ENCODE measurements around the gene MAPK10. TPM values are rescaled to one million over a fixed set of nuclear protein-coding genes. Genes with fewer than 3 reads are reported as not detected.

Gene MAPK10
- polyA plus RNA-seq, 1 donor (not counting 4 experiments of a cell fraction or from before 2014, with no cell fraction given) = 8.2 TPM

- TF ChIP-seq CTCF (optimal IDR thresholded peaks at IDR 0.05 in 1 of 3, IDR thresholded peaks at IDR 0.05 in 1 of 3, conservative IDR thresholded peaks at IDR 0.05 in 1 of 3; ENCODE audit: extremely low read depth in 1 of 3, insufficient read depth in 2 of 3, low read length in 3 of 3) = no peak
- TF ChIP-seq EZH2 (IDR thresholded peaks at IDR 0.05; ENCODE audit: low read length) = no peak
- no peak overlapping the region for H3K4me2 ChIP-seq (ENCODE audit: control insufficient read depth, extremely low read depth, insufficient read depth, low read depth, low read length)
- H3K27me3 ChIP-seq (ENCODE audit: control insufficient read depth, extremely low read depth, insufficient read depth, low read length) = no peaks in the 10 kb centered on the region
- no peak for DNase-seq (ENCODE audit: low read depth, low spot score)
- H3K9me3 ChIP-seq (ENCODE audit: control insufficient read depth, low read depth, low read length) = no peaks in the 10 kb centered on the region
- no peaks in the 10 kb centered on the region for H3K36me3 ChIP-seq (ENCODE audit: control insufficient read depth in 2 of 2, extremely low read depth in 1 of 2, insufficient read depth in 2 of 2, low read length in 2 of 2)
- H3K4me3 ChIP-seq (ENCODE audit: control insufficient read depth in 2 of 3, extremely low read depth in 1 of 3, insufficient read depth in 2 of 3, low read depth in 1 of 3, low read length in 3 of 3) = no peak overlapping the region
- H2AFZ ChIP-seq (ENCODE audit: control insufficient read depth, low read length) = no peak overlapping the region
- H3K9ac ChIP-seq (ENCODE audit: control insufficient read depth, extremely low read depth, insufficient read depth, low read length) = no peak overlapping the region
- no peaks in the 10 kb centered on the region for H3K79me2 ChIP-seq (ENCODE audit: control insufficient read depth, insufficient read depth, low read length)
- no peak overlapping the region for H3K27ac ChIP-seq (ENCODE audit: control insufficient read depth, insufficient read depth, low read length)
- dilution Hi-C loops (cut with MboI; ENCODE audit: extremely low pct_ligation_motif_present, low sequenced_read_pairs) = no loop called here
- H3K4me1 ChIP-seq (ENCODE audit: control insufficient read depth, extremely low read depth, insufficient read depth, low read length) = peaks cover 8% of the 10 kb centered on the region
- H3K9me1 ChIP-seq (ENCODE audit: control insufficient read depth, extremely low read depth, insufficient read depth, low read length) = no peaks in the 10 kb centered on the region
- FAIRE-seq = no peak
- no peaks in the 10 kb centered on the region for H4K20me1 ChIP-seq (ENCODE audit: control insufficient read depth, extremely low read depth, insufficient read depth, low read length)
Observed at GRCh38 chr4:86091201-86091600, 268.7 kb downstream of the MAPK10 start.

- Histone ChIP-seq H3K9ac (ENCODE audit: control insufficient read depth, extremely low read depth, insufficient read depth, low read length) (no peak overlapping the region), H3K9me1 (ENCODE audit: control insufficient read depth, extremely low read depth, insufficient read depth, low read length) (no peaks in the 10 kb centered on the region), H3K36me3 (ENCODE audit: control insufficient read depth in 2 of 2, extremely low read depth in 1 of 2, insufficient read depth in 2 of 2, low read length in 2 of 2) (no peaks in the 10 kb centered on the region), H3K27me3 (ENCODE audit: control insufficient read depth, extremely low read depth, insufficient read depth, low read length) (no peaks in the 10 kb centered on the region), H3K27ac (ENCODE audit: control insufficient read depth, insufficient read depth, low read length) (no peak overlapping the region), H3K79me2 (ENCODE audit: control insufficient read depth, insufficient read depth, low read length) (no peaks in the 10 kb centered on the region), H3K4me3 (ENCODE audit: control insufficient read depth in 2 of 3, extremely low read depth in 1 of 3, insufficient read depth in 2 of 3, low read depth in 1 of 3, low read length in 3 of 3) (no peak overlapping the region), H4K20me1 (ENCODE audit: control insufficient read depth, extremely low read depth, insufficient read depth, low read length) (no peaks in the 10 kb centered on the region), H3K9me3 (ENCODE audit: control insufficient read depth, low read depth, low read length) (no peaks in the 10 kb centered on the region), H3K4me2 (ENCODE audit: control insufficient read depth, extremely low read depth, insufficient read depth, low read depth, low read length) (no peak overlapping the region), H2AFZ (ENCODE audit: control insufficient read depth, low read length) (no peak overlapping the region), H3K4me1 (ENCODE audit: control insufficient read depth, extremely low read depth, insufficient read depth, low read length) (peaks cover 8% of the 10 kb centered on the region)
- TF ChIP-seq EZH2 (IDR thresholded peaks at IDR 0.05; ENCODE audit: low read length) (no peak), CTCF (optimal IDR thresholded peaks at IDR 0.05 in 1 of 3, IDR thresholded peaks at IDR 0.05 in 1 of 3, conservative IDR thresholded peaks at IDR 0.05 in 1 of 3; ENCODE audit: extremely low read depth in 1 of 3, insufficient read depth in 2 of 3, low read length in 3 of 3) (no peak)
- DNase-seq (ENCODE audit: low read depth, low spot score) (no peak), FAIRE-seq (no peak)
- dilution Hi-C loops (cut with MboI; ENCODE audit: extremely low pct_ligation_motif_present, low sequenced_read_pairs) = no loop called here
Observed at GRCh38 chr4:86089781-86090323, 270.0 kb downstream of the MAPK10 start.

Data from keratinocyte (primary cell).